GM18499 (cell line): ENCODE results near the gene SELENOP.

ENCODE experiments used
- ATAC-seq: cut with Tn5 transposase; IDR thresholded peaks from one replicate; pipeline ENCODE4 v1.9.1; 2021; ENCODE audit warnings: moderate number of reproducible peaks; ENCODE audit not compliant: insufficient read depth, unreplicated experiment

Gene SELENOP

GRCh38 chr5:42799668-42800114, 12.0 kb downstream of the SELENOP start:
- no peak for ATAC-seq

DNA sequence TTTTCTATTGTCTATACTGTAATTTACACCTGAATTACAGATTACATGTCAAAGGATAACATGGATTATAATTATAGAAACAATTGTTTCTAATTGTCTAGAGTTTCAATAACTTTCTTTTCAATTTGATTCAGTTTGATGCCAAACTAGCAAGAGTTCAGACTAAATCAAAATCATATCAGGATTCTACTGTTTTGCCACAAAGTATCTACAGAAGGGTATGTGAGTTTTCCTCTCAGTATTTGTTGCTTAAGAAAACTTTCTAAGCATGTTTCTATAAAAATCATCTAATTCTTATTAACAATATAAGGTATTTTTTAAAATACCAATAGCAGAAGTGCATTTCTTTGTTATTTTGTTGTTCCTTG, 12.5 kb downstream of the SELENOP start:
- ATAC-seq = no peak

DNA sequence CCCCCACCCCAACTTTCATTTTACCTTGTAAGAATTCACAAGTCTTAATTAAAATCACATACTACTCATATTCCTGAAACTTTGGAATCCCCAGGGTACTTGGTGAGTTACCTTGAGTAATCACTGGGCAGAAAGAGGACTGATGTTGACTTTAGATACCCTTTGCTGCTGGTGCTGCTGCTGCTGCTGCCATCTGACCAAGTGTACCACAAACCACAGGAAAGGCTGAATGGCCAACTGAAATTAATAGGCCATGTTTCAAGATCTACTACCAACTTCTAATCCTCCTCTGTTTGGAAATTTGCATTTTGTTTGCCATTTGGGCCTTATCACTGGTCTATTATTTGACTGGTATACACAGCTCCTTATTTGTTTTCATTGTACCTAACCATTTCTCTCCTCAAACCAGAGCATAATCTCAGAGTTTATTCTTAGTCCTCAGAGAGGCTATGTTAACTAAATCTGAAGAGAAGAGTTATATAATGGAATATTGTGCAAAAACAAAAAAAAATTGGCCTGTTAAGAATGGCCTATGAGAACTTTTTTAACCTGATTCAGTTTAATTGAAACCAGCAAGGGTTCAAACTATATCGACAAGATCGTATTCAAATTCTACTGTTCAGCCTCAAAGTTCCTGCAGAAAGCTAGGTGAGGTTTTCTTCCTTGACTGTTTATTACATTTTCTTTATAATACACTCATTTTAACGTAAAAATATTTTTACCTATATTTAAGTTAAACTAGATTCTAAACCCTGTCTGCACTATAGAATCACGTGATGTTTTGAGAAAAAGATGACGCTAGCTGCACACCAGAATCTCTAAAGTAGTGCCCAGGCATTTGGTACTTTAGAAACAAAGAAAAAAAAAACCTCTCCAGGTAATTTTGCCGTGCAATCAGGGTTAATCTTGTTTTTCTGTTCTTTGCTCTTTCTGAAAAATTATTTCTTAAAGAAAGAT, 13.1 kb downstream of the SELENOP start:
- no peak for ATAC-seq

DNA sequence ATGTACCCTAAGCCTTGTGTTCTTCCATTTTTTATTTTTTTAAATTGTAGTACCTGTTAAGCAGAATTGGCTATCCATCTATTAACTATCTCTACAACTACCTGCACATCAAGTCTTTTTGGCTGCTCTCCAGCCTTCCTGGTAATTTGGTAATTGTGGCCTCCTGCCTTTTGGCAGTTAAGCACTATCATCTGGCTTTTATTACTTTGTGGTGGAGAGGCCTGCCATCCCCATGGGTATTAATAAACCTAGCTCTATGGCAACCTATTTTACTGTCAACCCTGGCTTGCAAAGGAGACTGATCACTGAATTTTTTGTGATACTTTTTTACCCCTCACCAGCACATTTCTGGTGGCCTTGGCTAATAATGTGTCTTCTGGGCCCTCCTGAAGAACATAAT, 20.5 kb downstream of the SELENOP start:
- no peak for ATAC-seq

- ATAC-seq = no peak
Measured at GRCh38 chr5:42787845-42788244, 23.8 kb downstream of the SELENOP start.

DNA sequence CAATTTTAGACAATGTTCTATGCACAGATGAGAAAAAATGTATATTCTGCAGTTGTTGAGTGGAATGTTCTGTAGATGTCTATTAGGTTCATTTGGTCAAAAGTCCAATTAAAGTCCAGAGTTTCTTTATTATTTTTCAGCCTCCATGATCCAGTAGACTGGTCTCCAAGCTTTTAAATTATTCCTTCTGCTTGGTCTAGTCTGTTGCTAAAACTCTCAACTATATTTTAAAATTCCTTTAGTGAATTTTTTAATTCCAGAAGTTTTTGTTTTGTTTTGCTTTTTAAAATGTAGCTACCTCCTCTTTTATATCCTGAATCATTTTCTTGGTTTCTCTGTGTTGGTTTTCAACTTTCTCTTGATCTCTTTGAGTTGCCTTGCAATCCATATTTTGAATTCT, 24.6 kb downstream of the SELENOP start:
- ATAC-seq = no peak

DNA sequence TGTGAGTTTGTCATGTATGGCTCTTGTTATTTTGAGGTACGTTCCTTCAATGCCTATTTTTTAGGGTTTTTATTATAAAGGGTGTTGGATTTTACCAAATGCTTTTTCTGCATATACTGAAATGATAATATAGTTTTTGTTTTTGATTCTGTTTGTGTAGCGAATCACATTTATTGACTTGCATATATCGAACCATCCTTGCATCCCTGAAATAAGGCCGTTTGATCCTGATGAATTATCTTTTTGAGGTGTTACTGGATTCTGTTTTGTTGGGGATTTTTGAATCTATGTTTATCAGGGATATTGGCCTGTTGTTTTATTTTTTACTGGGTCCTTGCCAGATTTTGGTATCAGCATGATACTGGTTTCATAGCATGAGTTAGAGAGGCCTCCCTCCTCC, 25.9 kb downstream of the SELENOP start:
- no peak for ATAC-seq

GRCh38 chr5:42784132-42784531, 27.6 kb downstream of the SELENOP start:
- no peak for ATAC-seq

GRCh38 chr5:42781584-42781983, 30.1 kb downstream of the SELENOP start:
- ATAC-seq = no peak

GRCh38 chr5:42779083-42779482, 32.6 kb downstream of the SELENOP start:
- ATAC-seq = no peak

DNA sequence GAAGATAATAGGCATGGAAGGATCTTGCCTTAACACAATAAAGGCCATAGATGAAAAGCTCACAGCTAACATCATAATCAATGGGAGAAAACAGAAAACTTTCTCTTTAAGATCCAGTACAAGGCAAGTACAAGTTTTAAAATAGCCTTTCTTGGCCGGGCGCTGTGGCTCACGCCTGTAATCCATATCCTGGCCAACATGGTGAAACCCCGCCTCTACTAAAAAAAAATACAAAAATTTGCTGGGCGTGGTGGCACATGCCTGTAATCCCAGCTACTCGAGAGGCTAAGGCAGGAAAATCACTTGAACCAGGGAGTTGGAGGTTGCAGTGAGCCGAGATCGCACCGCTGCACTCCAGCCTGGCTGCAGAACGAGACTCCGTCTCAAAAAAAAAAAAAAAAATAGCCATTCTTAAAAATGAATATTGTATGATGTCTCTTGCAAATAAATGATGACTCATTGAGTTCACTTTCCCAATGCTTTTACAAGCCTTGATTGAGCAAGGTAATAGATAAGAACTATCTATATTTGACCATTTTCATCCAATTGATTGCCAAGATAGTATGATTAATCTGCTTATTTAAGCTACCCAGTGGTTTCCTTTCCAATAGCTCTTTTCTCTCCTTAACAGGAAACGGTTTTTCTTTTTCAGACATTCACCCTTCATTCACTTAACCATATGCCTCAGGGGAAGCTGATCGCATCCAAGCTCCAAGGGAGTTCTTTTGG, 39.3 kb downstream of the SELENOP start:
- ATAC-seq = no peak

- no peak for ATAC-seq
Measured at GRCh38 chr5:42770003-42770402, 41.7 kb downstream of the SELENOP start.

- no peak for ATAC-seq
Measured at GRCh38 chr5:42768106-42768504, 43.6 kb downstream of the SELENOP start.

DNA sequence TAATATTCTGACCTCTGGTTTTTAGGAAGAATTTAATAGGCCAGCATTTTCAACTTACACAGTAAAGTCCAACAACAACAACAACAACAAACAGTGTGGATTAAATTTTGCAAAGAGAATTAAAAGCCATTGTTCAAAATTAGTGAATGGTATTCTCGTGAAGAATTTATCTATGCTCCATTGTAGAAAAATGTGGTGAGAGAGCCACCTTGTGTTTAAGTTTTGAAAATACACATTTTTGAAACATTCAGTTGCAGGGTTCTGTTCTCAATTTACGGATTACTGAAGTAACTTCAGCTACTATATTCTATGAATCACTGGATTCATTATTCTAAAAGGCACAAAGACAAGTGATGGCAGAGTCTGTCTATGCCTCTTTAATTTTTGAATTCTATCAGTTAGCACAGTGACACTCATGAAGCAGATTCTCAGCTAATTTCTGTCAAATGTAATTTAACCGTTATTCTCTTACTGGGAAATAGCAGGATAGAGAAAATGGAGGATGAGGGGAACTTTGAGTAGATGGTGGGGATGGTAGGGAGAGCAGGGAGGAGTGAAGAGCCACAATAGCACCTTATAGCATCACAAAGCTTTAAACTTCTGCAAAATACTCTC, 44.1 kb downstream of the SELENOP start:
- no peak for ATAC-seq

GRCh38 chr5:42761791-42762190, 49.9 kb downstream of the SELENOP start:
- ATAC-seq = no peak

DNA sequence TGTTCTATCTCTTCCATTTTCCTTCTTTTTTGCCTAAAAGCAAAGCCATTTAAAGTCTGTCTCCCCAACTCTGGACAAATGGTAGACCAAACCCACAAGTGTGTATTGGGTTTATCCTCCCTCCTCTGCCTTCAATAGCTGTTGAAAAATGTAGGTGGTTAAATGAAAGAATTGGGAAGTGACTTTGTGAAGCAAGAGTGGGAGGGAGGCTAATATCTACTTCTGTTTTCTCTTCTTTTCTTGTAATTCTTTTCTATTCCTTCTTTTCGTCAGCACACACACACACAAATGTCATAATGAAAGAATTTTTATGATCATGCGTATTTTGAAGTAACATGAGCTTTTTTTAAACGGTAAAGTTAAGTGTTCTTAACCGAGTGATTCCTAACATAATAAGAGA, 51.3 kb downstream of the SELENOP start:
- ATAC-seq = no peak

- no peak for ATAC-seq
Measured at GRCh38 chr5:42759456-42759855, 52.2 kb downstream of the SELENOP start.

DNA sequence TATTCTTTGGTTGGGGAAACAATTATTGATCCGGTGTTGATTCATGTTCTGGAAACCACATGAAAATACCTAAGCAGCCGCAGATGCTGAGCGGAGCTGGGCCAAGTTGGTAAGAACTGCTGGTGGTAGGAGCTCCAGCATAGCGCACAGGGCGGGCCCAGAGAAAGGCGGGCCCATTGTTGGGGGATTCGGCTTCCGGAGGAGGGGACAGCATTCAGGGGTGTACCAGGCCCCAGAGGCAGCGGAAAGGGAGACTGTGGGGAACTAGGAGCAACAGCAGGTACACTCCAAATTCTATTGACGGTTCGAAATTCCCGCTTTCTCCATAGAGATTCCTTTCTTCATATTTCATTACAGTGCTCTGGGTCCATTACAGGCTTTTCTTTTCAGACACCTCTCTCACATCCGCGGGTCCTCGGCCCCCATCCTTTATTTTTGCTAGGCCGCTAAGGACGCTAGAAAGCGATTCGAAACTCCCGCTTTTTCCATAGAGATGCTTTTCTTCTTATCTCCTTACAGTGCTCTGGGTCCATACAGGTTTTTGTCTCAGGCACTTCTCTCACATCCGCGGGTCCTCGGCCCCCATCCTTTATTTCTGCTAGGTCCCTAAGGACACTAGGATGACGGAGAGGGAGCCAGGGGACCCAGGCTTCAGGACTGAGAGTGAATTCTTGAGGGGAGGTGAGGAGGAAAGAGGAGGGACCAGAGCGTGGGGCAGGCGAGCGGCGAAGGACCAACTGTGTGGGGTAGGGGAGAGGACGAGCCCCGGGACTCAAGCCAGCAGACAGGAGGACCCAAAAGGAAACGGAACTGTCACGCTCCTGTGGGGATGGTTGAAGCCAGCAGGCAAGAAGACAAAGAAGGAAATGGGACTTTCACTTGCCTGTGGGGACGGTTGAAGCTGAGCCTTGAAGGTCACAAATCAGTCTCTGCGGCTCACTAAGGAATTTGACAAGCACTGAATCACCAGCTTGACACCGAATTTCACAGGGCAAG, 54.8 kb downstream of the SELENOP start, which contains the start of gene CCDC152:
Gene CCDC152, plus strand, starts transcription at position 213 of the 996 bp plus-strand sequence. CDS start 2,304 bp downstream, outside the sequence.
- ATAC-seq = peak; percentile 91

DNA sequence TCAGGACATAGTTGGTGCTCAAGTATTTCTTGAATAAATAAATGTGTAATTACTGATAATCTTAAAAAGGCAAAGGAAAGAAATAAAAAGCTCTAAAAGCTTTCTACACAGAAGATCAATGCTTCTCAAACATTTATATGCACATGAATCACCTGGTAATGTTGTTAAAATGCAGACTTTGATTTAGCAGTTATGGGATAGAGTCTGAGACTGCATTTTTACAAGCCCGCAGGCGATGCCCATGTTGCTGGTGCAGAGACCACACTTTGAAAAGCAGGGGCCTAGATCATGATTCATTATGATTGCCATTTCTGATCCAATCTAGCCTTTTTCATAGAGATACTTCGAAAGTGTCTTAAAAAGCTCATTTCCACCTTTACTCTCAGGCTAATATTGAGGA, 58.6 kb downstream of the SELENOP start:
- ATAC-seq = no peak

DNA sequence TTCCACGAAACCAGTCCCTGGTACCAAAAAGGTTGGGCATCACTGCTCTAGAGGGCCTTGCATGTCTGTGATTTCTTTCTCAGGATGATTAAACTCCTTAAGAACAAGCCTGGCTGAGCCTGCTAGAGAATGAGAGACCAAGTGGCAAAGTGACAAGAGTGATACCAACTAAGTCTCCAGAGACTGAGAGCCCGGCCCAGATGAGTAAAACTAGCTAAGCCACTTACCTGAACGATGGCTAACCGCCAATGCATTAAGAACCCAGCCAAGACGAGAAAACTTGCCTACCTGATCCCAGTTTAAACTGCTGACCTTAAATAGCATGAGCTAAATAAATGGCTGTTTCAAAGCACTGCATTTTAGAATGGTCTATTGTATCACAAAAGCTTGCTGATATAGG, 60.6 kb downstream of the SELENOP start:
- ATAC-seq = no peak
